Activated B cell treated with CpG ODN at 0.5 μM for 24 hours (primary cell): Measurements from ENCODE around the gene PSG6. TPM values are rescaled to one million over a fixed set of nuclear protein-coding genes. Genes with fewer than 3 reads are reported as not detected.
"Not testable (repeated sequence)": the region's sequence is repeated elsewhere in the genome, so short reads cannot be mapped to it uniquely, and the experiment has no call there.

Experiments
- ATAC-seq: fragments of 200-7000 bp; cut with Tn5 transposase; one replicate; pipeline ENCODE4 v1.10.0; 2021; ENCODE audit warnings: low read depth, mild to moderate bottlenecking, moderate library complexity
- CTCF ChIA-PET: fragments of 350-600 bp; sonication (Branson Sonifier 250); formaldehyde crosslinking; loops from one replicate; lab custom pipeline; 2021; ENCODE audit warnings: antibody characterized with exemption; lab: Charles Lee
- POLR2A ChIA-PET: fragments of 350-600 bp; sonication (Branson Sonifier 250); formaldehyde crosslinking; loops from one replicate; lab custom pipeline; 2021; ENCODE audit warnings: antibody characterized with exemption; lab: Charles Lee
- DNase-seq: peaks from one replicate; pipeline ENCODE4 v3.0.0; 2022
- H3K27ac Mint-ChIP-seq: one replicate; pipeline ENCODE4 v1.8.0; 2020; ENCODE audit warnings: mixed read lengths
- H3K27me3 Mint-ChIP-seq: one replicate; pipeline ENCODE4 v1.8.0; 2021; ENCODE audit warnings: mixed read lengths
- H3K36me3 Mint-ChIP-seq: one replicate; pipeline ENCODE4 v1.8.0; 2021; ENCODE audit warnings: low read depth, mixed read lengths
- H3K4me1 Mint-ChIP-seq: one replicate; pipeline ENCODE4 v1.8.0; 2021; ENCODE audit warnings: mixed read lengths
- H3K4me3 Mint-ChIP-seq: one replicate; pipeline ENCODE4 v1.8.0; 2020; ENCODE audit warnings: mild to moderate bottlenecking, mixed read lengths
- H3K9me3 Mint-ChIP-seq: one replicate; pipeline ENCODE4 v1.8.0; 2020; ENCODE audit warnings: mixed read lengths
- intact Hi-C: fragments of 100-400 bp; cut with micrococcal nuclease; formaldehyde crosslinking; loops from one replicate; pipeline ENCODE4 v1.15.1; 2024
- total RNA-seq: library from RNA; stranded (reverse); gene quantifications from 2 replicates; pipeline ENCODE4 v1.2.3, GENCODE V29; 2022
- TF ChIP-seq, protein P1 (sequence below): fragments of 200-600 bp; IDR thresholded peaks from one replicate; pipeline ENCODE4 v1.8.0; 2022; ENCODE audit warnings: antibody characterized with exemption, mild to moderate bottlenecking

Gene PSG6
- total RNA-seq, 1 donor from 2014 or later, result not detected

DNA sequence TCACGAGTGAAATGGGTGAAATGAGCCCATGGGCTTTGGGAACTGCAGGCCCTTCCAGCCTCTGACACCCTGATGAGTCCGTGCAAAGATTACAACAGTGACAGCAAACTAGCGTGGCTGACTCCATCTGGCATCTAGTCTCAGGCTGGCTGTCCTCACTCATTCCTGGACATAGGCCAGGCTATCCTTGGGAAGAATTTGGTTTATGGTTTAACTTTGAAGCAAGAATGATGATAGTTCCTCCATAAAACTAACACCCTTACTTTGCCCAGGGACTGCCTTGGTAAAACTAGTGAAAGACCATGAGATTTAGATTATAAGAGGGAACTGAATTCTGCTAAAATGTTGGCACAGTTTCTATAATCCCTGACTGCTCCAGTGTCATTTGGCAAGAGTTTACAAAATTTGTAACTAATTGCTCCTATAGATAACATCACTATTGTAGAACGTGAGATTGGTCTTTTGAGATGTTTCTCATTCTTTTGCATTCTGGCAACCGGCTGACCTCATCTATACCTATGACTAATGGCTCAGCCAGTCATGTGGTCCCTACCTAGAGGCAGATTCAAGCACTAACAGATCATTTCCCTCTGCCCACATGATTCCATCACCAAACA, 14.9 kb upstream of the PSG6 start:
- POLR2A ChIA-PET, CTCF ChIA-PET, DNase-seq, H3K36me3 Mint-ChIP-seq, H3K4me1 Mint-ChIP-seq, intact Hi-C loops, ATAC-seq, H3K4me3 Mint-ChIP-seq, H3K27ac Mint-ChIP-seq, H3K9me3 Mint-ChIP-seq: not testable (repeated sequence)
- H3K27me3 Mint-ChIP-seq, result peaks cover 12% of the 10 kb centered on the region

DNA sequence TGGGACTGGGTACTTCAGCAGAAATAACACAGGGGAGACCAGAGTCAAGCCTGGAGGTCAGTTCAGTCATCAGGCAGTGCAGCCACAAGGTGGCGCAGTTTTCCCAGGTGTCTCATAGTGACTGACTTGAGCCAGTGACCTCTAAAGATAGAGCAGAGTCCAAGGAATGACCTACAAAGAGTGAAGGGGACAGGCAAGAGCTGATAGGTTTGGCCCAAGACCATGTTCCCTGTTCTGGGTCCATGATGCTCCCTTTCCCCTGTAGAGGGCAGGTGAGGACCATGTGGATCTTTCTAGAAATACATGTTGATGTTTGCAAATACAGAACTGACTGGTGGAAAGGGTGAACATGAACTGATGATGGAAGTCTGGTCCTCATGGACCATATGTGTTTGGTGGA, 12.5 kb upstream of the PSG6 start:
- H3K4me3 Mint-ChIP-seq, CTCF ChIA-PET, H3K36me3 Mint-ChIP-seq, H3K27ac Mint-ChIP-seq, DNase-seq, intact Hi-C loops, ATAC-seq, H3K9me3 Mint-ChIP-seq, POLR2A ChIA-PET, H3K4me1 Mint-ChIP-seq: not testable (repeated sequence)
- H3K27me3 Mint-ChIP-seq, result peaks cover 18% of the 10 kb centered on the region

DNA sequence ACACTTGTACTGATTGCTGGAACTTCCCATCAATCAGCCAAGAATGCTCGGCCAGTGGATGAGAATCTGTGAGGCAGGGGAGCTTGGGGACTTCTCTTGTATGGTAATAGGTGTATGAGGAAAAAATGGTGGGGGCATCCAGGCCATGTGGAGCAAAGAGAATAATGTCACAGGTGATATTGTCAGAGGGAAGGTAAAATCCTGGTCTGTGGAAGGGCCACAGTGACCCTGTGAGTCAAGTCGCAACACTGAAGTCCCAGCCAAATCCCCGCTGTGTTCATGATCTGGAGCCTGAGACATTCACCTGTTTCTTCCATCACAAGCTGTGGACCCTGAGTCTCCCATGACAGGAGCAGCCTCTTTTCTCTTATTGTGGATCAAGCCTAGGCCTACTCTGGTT, 11.2 kb upstream of the PSG6 start:
- TF ChIP-seq, protein P1, sequence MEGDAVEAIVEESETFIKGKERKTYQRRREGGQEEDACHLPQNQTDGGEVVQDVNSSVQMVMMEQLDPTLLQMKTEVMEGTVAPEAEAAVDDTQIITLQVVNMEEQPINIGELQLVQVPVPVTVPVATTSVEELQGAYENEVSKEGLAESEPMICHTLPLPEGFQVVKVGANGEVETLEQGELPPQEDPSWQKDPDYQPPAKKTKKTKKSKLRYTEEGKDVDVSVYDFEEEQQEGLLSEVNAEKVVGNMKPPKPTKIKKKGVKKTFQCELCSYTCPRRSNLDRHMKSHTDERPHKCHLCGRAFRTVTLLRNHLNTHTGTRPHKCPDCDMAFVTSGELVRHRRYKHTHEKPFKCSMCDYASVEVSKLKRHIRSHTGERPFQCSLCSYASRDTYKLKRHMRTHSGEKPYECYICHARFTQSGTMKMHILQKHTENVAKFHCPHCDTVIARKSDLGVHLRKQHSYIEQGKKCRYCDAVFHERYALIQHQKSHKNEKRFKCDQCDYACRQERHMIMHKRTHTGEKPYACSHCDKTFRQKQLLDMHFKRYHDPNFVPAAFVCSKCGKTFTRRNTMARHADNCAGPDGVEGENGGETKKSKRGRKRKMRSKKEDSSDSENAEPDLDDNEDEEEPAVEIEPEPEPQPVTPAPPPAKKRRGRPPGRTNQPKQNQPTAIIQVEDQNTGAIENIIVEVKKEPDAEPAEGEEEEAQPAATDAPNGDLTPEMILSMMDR, result no peak
- Mint-ChIP-seq H3K36me3 (no peaks in the 10 kb centered on the region), H3K27me3 (peaks cover 18% of the 10 kb centered on the region), H3K27ac (no peak overlapping the region), H3K4me1 (no peaks in the 10 kb centered on the region), H3K4me3 (no peak overlapping the region), H3K9me3 (no peaks in the 10 kb centered on the region)
- POLR2A ChIA-PET, result no interaction called here
- DNase-seq (no peak), ATAC-seq (no peak)
- intact Hi-C loops, result no loop called here
- CTCF ChIA-PET, result no interaction called here

DNA sequence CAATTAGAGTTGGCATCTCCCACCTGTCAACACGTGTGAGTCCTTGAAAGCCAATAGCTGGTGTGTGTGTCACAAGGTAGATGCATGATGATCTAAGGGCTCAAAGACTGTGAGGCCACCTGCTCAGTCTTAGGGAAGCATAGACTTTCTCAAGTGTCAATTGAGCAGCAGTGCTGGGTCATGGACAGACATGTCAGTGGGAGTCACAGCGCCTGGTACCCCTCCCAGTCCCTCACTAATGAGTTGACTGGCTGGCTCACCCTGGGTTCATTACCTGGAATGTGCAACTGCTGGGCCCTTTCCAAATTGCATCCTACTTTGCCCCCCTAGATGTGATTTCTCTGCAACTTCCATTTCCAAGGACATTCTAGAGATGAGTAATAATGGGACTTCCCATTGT, 9.1 kb upstream of the PSG6 start:
- H3K4me1 Mint-ChIP-seq, result no peaks in the 10 kb centered on the region
- H3K36me3 Mint-ChIP-seq, result no peaks in the 10 kb centered on the region

DNA sequence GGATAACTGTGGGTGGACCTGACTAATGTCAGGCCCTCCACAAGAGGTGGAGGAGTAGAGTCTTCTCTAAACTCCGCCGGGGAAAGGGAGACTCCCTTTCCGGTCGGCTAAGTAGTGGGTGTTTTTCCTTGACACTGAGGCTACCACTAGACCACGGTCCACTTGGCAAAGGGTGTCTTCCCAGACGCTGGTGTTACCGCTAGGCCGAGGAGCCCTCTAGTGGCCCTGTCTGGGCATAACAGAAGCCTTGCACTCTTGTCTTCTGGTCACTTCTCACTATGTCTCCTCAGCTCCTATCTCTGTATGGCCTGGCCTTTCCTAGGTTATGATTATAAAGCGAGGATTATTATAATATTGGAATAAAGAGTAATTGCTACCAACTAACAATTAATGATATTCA, 5.4 kb upstream of the PSG6 start:
- H3K4me3 Mint-ChIP-seq, H3K27ac Mint-ChIP-seq, CTCF ChIA-PET, intact Hi-C loops, POLR2A ChIA-PET, ATAC-seq, DNase-seq, H3K9me3 Mint-ChIP-seq, H3K36me3 Mint-ChIP-seq, H3K4me1 Mint-ChIP-seq: not testable (repeated sequence)
- H3K27me3 Mint-ChIP-seq, result peaks cover 15% of the 10 kb centered on the region

More for the DNA sequence above, 9.1 kb upstream of the PSG6 start:
- Mint-ChIP-seq H3K27ac (no peak overlapping the region), H3K4me3 (no peak overlapping the region), H3K27me3 (peaks cover 22% of the 10 kb centered on the region), H3K9me3 (no peaks in the 10 kb centered on the region)
- DNase-seq (no peak), ATAC-seq (no peak)
- ChIA-PET CTCF (no interaction called here), POLR2A (no interaction called here)
- TF ChIP-seq, protein P1, result no peak
- intact Hi-C loops, result no loop called here

DNA sequence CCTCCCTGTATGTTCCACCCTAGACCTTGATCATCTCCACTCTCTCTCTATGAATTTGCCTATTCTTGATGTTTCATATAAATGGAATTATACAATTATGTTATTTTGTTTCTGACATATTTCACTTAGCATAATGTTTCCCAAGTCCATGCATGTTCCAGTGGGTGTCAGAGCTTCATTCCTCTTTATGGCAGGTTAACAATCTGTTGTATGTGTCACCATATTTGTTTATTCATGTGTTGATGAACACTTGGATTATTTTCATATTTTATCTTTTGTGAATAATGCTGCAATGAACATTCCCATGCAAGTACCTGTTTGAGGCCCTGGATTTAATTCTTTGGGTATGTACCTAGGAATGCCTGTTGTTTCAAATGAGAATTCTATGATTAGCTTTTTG, 3.3 kb upstream of the PSG6 start:
- CTCF ChIA-PET, H3K4me1 Mint-ChIP-seq, POLR2A ChIA-PET, intact Hi-C loops, H3K27me3 Mint-ChIP-seq, DNase-seq, H3K4me3 Mint-ChIP-seq, H3K36me3 Mint-ChIP-seq, H3K27ac Mint-ChIP-seq, H3K9me3 Mint-ChIP-seq, ATAC-seq: not testable (repeated sequence)

DNA sequence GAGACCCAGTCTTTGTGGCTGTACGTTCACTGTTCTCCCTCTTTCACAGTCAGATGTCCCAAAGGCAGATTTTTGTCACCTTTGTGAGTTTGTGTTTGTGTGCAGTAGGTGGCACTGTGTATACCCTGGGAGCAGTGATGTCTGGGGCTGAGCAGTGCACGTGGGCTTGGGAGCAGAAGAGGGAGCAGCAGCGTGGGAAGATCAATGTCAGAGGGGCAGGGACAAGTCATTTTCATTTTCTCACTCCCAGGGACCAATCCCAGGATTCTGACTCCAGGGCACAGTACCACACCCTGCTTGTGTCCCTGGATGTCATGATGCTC, 2.0 kb upstream of the PSG6 start:
- TF ChIP-seq, protein P1, result no peak
- intact Hi-C loops, result no loop called here
- Mint-ChIP-seq H3K27ac (no peak overlapping the region), H3K4me1 (no peaks in the 10 kb centered on the region), H3K9me3 (no peaks in the 10 kb centered on the region), H3K36me3 (no peaks in the 10 kb centered on the region), H3K4me3 (no peak overlapping the region), H3K27me3 (peaks cover 4% of the 10 kb centered on the region)
- POLR2A ChIA-PET, result no interaction called here
- no peak for ATAC-seq
- CTCF ChIA-PET, result no interaction called here
- no peak for DNase-seq

DNA sequence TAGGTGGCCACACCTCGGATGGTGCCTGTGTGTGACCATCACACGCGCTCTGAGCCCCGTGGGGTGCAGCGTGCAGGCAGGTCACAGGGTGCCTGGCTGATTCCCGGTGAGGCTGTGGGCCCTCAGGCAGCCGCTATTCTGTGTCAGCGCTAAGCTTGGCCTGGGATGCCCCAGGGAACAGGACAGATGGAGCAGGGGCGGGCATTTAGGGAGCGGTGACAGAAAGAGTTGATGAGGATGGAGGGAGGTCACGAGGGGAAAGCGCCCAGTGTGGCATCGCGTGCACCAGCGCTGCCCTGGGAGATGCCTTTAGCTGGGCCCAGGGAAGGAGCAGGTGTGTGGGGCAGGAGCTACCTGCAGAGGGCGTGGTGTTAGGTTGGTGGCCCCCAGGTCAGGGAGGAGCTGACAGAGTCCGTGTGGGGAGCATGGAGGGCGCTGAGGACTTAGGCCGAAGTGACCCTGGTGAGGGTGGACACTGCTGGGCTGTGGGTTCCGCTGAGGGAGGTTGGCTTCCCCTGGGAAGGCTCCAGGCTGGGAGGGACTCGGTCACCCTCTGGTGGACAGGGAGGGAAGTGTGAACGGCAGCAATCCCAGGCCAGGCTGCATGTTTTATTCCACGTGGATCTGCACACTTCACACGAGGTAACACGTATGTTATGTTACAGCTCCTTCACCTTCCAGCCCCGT, 1.5 kb upstream of the PSG6 start:
- intact Hi-C loops, H3K4me3 Mint-ChIP-seq, DNase-seq, H3K36me3 Mint-ChIP-seq, H3K9me3 Mint-ChIP-seq, H3K27ac Mint-ChIP-seq, CTCF ChIA-PET, POLR2A ChIA-PET, ATAC-seq, H3K27me3 Mint-ChIP-seq, H3K4me1 Mint-ChIP-seq: not testable (repeated sequence)

DNA sequence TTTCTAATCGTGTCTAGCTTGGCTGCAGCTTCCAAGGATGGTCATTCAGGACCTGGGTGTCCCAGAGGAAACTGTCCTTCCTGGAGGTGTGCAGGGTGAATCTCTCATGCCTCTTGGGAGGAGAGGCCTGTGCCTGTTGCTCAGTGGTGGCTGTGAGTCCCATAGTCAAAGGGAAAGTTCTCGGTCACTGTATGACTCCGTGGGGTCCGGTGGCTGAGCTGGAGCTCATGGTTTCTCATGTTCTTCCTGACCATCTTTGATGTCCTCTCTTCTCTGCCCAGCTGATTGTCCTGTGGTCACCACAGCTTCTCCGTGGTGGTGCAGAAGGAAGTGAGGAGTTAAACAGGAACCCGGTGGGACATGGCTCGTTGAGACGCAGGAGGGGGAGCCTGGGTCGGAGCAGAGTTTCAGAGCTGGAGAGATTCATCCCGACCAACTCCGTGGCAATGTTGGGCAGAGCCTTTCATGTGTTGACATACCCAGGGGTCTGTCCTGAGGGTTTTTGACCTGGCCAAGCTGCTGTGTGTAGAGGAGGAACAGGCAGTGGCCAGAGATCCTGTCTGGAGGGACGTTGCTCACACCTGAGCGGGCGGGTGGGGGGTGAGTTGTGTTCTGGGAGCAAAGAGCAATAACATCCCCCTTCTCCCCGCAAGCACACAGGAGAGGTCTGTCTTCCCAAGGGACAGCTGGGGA, 829 bp upstream of the PSG6 start:
- DNase-seq, H3K9me3 Mint-ChIP-seq, ATAC-seq, intact Hi-C loops, CTCF ChIA-PET, H3K4me3 Mint-ChIP-seq, H3K36me3 Mint-ChIP-seq, H3K27ac Mint-ChIP-seq, POLR2A ChIA-PET, H3K27me3 Mint-ChIP-seq, H3K4me1 Mint-ChIP-seq: not testable (repeated sequence)
